HEK293 (cell line): Measurements from ENCODE around the gene DEPDC5.
"Not testable (repeated sequence)": the region's sequence is repeated elsewhere in the genome, so short reads cannot be mapped to it uniquely, and the experiment has no call there.

Source experiments
- PRDM1 ChIP-seq: fragments of 450-650 bp; formaldehyde crosslinking; IDR thresholded peaks from 2 replicates; pipeline ENCODE4; 2016; ENCODE audit warnings: missing biosample characterization, missing genetic modification characterization
- REPIN1 ChIP-seq: fragments of 450-650 bp; formaldehyde crosslinking; IDR thresholded peaks from 2 replicates; pipeline ENCODE4 v1.5.1; 2017; ENCODE audit warnings: missing biosample characterization, missing genetic modification characterization, low read depth
- ZFP69B ChIP-seq: fragments of 450-650 bp; formaldehyde crosslinking; IDR thresholded peaks from 2 replicates; pipeline ENCODE4 v1.5.1; 2016; ENCODE audit warnings: missing biosample characterization, missing genetic modification characterization
- ZNF2 ChIP-seq: fragments of 450-650 bp; formaldehyde crosslinking; IDR thresholded peaks from 2 replicates; pipeline ENCODE4 v1.5.1; 2016; ENCODE audit warnings: missing biosample characterization, missing genetic modification characterization
- ZNF274 ChIP-seq, 2 experiments: fragments of 200-500 bp in 1 of 2; fragments of 450-650 bp in 1 of 2; sonication (Bioruptor generic) in 1 of 2; formaldehyde crosslinking in 1 of 2; IDR thresholded peaks; 2 replicates each; pipeline versions ENCODE4 v1.5.1 to v1.6.1; 2014 to 2016; ENCODE audit warnings: borderline replicate concordance in 1 of 2, inconsistent platforms in 1 of 2, low read length in 1 of 2, missing biosample characterization in 1 of 2, missing genetic modification characterization in 1 of 2
- ZNF416 ChIP-seq: fragments of 450-650 bp; formaldehyde crosslinking; IDR thresholded peaks from 2 replicates; pipeline ENCODE4 v1.5.1; 2016; ENCODE audit warnings: missing biosample characterization, missing genetic modification characterization
- ZNF677 ChIP-seq: fragments of 450-650 bp; IDR thresholded peaks from 2 replicates; pipeline ENCODE4 v1.5.0; 2018; ENCODE audit warnings: missing biosample characterization, mild to moderate bottlenecking, missing genetic modification characterization, moderate library complexity
- TF ChIP-seq, protein P1 (sequence below): fragments of 450-650 bp; formaldehyde crosslinking; IDR thresholded peaks from 2 replicates; pipeline ENCODE4 v1.5.1; 2016; ENCODE audit warnings: missing biosample characterization, missing genetic modification characterization
- TF ChIP-seq, protein P2 (sequence below): fragments of 450-650 bp; formaldehyde crosslinking; IDR thresholded peaks from 2 replicates; pipeline ENCODE4 v1.5.1; 2016; ENCODE audit warnings: missing biosample characterization, missing genetic modification characterization
- TF ChIP-seq, protein P3 (sequence below): fragments of 450-650 bp; formaldehyde crosslinking; IDR thresholded peaks from 2 replicates; pipeline ENCODE4 v1.5.1; 2016; ENCODE audit warnings: missing biosample characterization, missing genetic modification characterization, low read depth

DNA sequence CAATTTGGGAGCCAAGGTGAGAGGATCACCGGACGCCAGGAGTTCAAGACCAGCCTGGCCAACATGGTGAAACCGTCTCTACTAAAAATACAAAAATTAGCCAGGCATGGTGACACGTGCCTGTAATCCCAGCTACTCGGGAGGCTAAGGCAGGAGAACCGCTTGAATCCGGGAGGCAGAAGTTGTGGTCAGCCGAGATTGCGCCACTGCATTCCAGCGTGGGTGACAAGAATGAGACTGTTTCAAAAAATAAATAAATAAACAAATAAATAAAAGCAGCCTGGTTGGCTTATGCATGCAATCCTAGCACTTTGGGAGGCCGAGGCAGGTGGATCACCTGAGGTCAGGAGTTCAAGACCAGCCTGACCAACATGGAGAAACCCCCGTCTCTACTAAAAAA, 42.6 kb upstream of the DEPDC5 start:
- TF ChIP-seq, protein P1, sequence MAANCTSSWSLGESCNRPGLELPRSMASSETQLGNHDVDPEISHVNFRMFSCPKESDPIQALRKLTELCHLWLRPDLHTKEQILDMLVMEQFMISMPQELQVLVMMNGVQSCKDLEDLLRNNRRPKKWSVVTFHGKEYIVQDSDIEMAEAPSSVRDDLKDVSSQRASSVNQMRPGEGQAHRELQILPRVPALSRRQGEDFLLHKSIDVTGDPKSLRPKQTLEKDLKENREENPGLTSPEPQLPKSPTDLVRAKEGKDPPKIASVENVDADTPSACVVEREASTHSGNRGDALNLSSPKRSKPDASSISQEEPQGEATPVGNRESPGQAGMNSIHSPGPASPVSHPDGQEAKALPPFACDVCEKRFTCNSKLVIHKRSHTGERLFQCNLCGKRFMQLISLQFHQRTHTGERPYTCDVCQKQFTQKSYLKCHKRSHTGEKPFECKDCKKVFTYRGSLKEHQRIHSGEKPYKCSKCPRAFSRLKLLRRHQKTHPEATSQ (tag by site-specific recombination) = not testable (repeated sequence)
- TF ChIP-seq, protein P2, sequence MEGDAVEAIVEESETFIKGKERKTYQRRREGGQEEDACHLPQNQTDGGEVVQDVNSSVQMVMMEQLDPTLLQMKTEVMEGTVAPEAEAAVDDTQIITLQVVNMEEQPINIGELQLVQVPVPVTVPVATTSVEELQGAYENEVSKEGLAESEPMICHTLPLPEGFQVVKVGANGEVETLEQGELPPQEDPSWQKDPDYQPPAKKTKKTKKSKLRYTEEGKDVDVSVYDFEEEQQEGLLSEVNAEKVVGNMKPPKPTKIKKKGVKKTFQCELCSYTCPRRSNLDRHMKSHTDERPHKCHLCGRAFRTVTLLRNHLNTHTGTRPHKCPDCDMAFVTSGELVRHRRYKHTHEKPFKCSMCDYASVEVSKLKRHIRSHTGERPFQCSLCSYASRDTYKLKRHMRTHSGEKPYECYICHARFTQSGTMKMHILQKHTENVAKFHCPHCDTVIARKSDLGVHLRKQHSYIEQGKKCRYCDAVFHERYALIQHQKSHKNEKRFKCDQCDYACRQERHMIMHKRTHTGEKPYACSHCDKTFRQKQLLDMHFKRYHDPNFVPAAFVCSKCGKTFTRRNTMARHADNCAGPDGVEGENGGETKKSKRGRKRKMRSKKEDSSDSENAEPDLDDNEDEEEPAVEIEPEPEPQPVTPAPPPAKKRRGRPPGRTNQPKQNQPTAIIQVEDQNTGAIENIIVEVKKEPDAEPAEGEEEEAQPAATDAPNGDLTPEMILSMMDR (tag by site-specific recombination) = not testable (repeated sequence)
- TF ChIP-seq PRDM1 (tag by site-specific recombination); REPIN1; ZNF677 (tag by site-specific recombination); ZFP69B (tag by site-specific recombination); ZNF2; ZNF416; ZNF274 (IDR thresholded peaks at IDR 0.05; ENCODE audit: low read length); ZNF274 (tag by site-specific recombination; IDR thresholded peaks at IDR 0.05; ENCODE audit: borderline replicate concordance): not testable (repeated sequence)
- TF ChIP-seq, protein P3, sequence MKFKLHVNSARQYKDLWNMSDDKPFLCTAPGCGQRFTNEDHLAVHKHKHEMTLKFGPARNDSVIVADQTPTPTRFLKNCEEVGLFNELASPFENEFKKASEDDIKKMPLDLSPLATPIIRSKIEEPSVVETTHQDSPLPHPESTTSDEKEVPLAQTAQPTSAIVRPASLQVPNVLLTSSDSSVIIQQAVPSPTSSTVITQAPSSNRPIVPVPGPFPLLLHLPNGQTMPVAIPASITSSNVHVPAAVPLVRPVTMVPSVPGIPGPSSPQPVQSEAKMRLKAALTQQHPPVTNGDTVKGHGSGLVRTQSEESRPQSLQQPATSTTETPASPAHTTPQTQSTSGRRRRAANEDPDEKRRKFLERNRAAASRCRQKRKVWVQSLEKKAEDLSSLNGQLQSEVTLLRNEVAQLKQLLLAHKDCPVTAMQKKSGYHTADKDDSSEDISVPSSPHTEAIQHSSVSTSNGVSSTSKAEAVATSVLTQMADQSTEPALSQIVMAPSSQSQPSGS (tag by site-specific recombination) = not testable (repeated sequence)
